Duodenal mucosa (tissue), 2 donors: Measurements from ENCODE around the gene MAML3.

ENCODE experiments used
- H3K27ac ChIP-seq: one replicate; pipeline ENCODE4 v1.7.0; 2013; ENCODE audit warnings: low read depth, low read length
- H3K27me3 ChIP-seq, 2 donors: one replicate each; pipeline ENCODE4 v1.7.0; 2013; ENCODE audit warnings: low read length in 2 of 2, control low read depth in 1 of 2; ENCODE audit not compliant: insufficient read depth in 2 of 2, control insufficient read depth in 1 of 2
- H3K36me3 ChIP-seq, 2 donors: one replicate each; pipeline ENCODE4 v1.7.0; 2013; ENCODE audit warnings: low read length in 2 of 2, control low read depth in 1 of 2; ENCODE audit not compliant: insufficient read depth in 2 of 2, control insufficient read depth in 1 of 2
- H3K4me1 ChIP-seq, 2 donors: one replicate each; pipeline ENCODE4 v1.7.0; 2013; ENCODE audit warnings: low read length in 2 of 2, control low read depth in 1 of 2; ENCODE audit not compliant: insufficient read depth in 2 of 2, control insufficient read depth in 1 of 2
- H3K4me3 ChIP-seq, 2 donors: one replicate each; pipeline ENCODE4 v1.7.0; 2013; ENCODE audit warnings: low read length in 2 of 2, low read depth in 1 of 2
- H3K9ac ChIP-seq, 2 donors: one replicate each; pipeline ENCODE4 v1.7.0; 2013; ENCODE audit warnings: low read length in 2 of 2, low read depth in 1 of 2
- H3K9me3 ChIP-seq, 2 donors: one replicate each; pipeline ENCODE4 v1.7.0; 2013; ENCODE audit warnings: low read length in 2 of 2, control low read depth in 1 of 2; ENCODE audit not compliant: control insufficient read depth in 1 of 2

Gene MAML3

GRCh38 chr4:139756391-139757180, 397.4 kb downstream of the MAML3 start:
- Histone ChIP-seq H3K27me3 (no peaks in the 10 kb centered on the region), H3K4me3 (no peak overlapping the region), H3K9me3 (no peaks in the 10 kb centered on the region), H3K27ac (no peak overlapping the region), H3K4me1 (no peaks in the 10 kb centered on the region), H3K36me3 (no peaks in the 10 kb centered on the region), H3K9ac (no peak overlapping the region)

GRCh38 chr4:139754938-139755337, 399.0 kb downstream of the MAML3 start:
- H3K36me3 ChIP-seq: no peaks in the 10 kb centered on the region
- no peak overlapping the region for H3K9ac ChIP-seq
- H3K4me3 ChIP-seq: no peak overlapping the region
- H3K27ac ChIP-seq: no peak overlapping the region
- no peaks in the 10 kb centered on the region for H3K4me1 ChIP-seq
- no peaks in the 10 kb centered on the region for H3K27me3 ChIP-seq
- no peaks in the 10 kb centered on the region for H3K9me3 ChIP-seq

GRCh38 chr4:139753686-139754085, 400.3 kb downstream of the MAML3 start:
- no peak overlapping the region for H3K9ac ChIP-seq
- H3K4me3 ChIP-seq: no peak overlapping the region
- no peaks in the 10 kb centered on the region for H3K36me3 ChIP-seq
- no peaks in the 10 kb centered on the region for H3K27me3 ChIP-seq
- H3K9me3 ChIP-seq: no peaks in the 10 kb centered on the region
- H3K27ac ChIP-seq: no peak overlapping the region
- H3K4me1 ChIP-seq: no peaks in the 10 kb centered on the region

- H3K9me3 ChIP-seq: no peaks in the 10 kb centered on the region
- no peaks in the 10 kb centered on the region for H3K27me3 ChIP-seq
- no peaks in the 10 kb centered on the region for H3K36me3 ChIP-seq
- no peaks in the 10 kb centered on the region for H3K4me1 ChIP-seq
- H3K9ac ChIP-seq: no peak overlapping the region
- H3K4me3 ChIP-seq: no peak overlapping the region
- H3K27ac ChIP-seq: no peak overlapping the region
Observed at GRCh38 chr4:139749835-139750498, 404.0 kb downstream of the MAML3 start.

GRCh38 chr4:139749338-139749737, 404.6 kb downstream of the MAML3 start:
- Histone ChIP-seq H3K4me1 (no peaks in the 10 kb centered on the region), H3K9ac (no peak overlapping the region), H3K36me3 (no peaks in the 10 kb centered on the region), H3K27me3 (no peaks in the 10 kb centered on the region), H3K27ac (no peak overlapping the region), H3K9me3 (no peaks in the 10 kb centered on the region), H3K4me3 (no peak overlapping the region)

- no peaks in the 10 kb centered on the region for H3K9me3 ChIP-seq
- H3K36me3 ChIP-seq: no peaks in the 10 kb centered on the region
- no peaks in the 10 kb centered on the region for H3K27me3 ChIP-seq
- no peak overlapping the region for H3K27ac ChIP-seq
- no peak overlapping the region for H3K9ac ChIP-seq
- H3K4me3 ChIP-seq: no peak overlapping the region
- no peaks in the 10 kb centered on the region for H3K4me1 ChIP-seq
Observed at GRCh38 chr4:139746431-139747171, 407.4 kb downstream of the MAML3 start.

GRCh38 chr4:139745111-139745639, 408.8 kb downstream of the MAML3 start:
- H3K36me3 ChIP-seq: no peaks in the 10 kb centered on the region
- peaks cover 9 to 11% of the 10 kb centered on the region in 2 donors for H3K4me1 ChIP-seq

GRCh38 chr4:139744232-139744631, 409.8 kb downstream of the MAML3 start:
- H3K9me3 ChIP-seq: no peaks in the 10 kb centered on the region
- H3K4me3 ChIP-seq: no peak overlapping the region
- H3K4me1 ChIP-seq: peaks cover 12 to 13% of the 10 kb centered on the region in 2 donors
- no peak overlapping the region for H3K9ac ChIP-seq
- H3K27me3 ChIP-seq: no peaks in the 10 kb centered on the region
- H3K36me3 ChIP-seq: no peaks in the 10 kb centered on the region
- H3K27ac ChIP-seq: no peak overlapping the region

More at GRCh38 chr4:139745111-139745639, 408.8 kb downstream of the MAML3 start:
- no peaks in the 10 kb centered on the region for H3K27me3 ChIP-seq
- H3K9ac ChIP-seq: no peak overlapping the region
- H3K9me3 ChIP-seq: no peaks in the 10 kb centered on the region
- H3K4me3 ChIP-seq: no peak overlapping the region
- no peak overlapping the region for H3K27ac ChIP-seq

- no peak overlapping the region for H3K4me3 ChIP-seq
- H3K9ac ChIP-seq: no peak overlapping the region
- H3K4me1 ChIP-seq: peaks cover 12 to 13% of the 10 kb centered on the region in 2 donors
- no peaks in the 10 kb centered on the region for H3K36me3 ChIP-seq
- no peak overlapping the region for H3K27ac ChIP-seq
- no peaks in the 10 kb centered on the region for H3K27me3 ChIP-seq
- H3K9me3 ChIP-seq: no peaks in the 10 kb centered on the region
Observed at GRCh38 chr4:139743027-139743426, 411.0 kb downstream of the MAML3 start.
